Hippocampal formation (tissue), 2 donors: ENCODE data around the gene ZNF83.
"Not testable (repeated sequence)": the region's sequence is repeated elsewhere in the genome, so short reads cannot be mapped to it uniquely, and the experiment has no call there.

ENCODE experiments used
- DNase-seq, 2 donors: peaks; one replicate each; lab custom pipeline; 2025; lab: John Stamatoyannopoulos, UW

The ZNF83 gene

GRCh38 chr19:52639996-52640395, 1.8 kb upstream of the ZNF83 start:
- DNase-seq, result no peak

- DNase-seq, result no peak
Observed at GRCh38 chr19:52638601-52639000, 446 bp upstream of the ZNF83 start.

- DNase-seq, result no peak
Observed at GRCh38 chr19:52635786-52636570, 2.2 kb downstream of the ZNF83 start.

GRCh38 chr19:52627441-52627840, 10.7 kb downstream of the ZNF83 start:
- DNase-seq, result not testable (repeated sequence)

- no peak for DNase-seq
Observed at GRCh38 chr19:52626915-52627314, 11.2 kb downstream of the ZNF83 start.

- no peak for DNase-seq
Observed at GRCh38 chr19:52622261-52622660, 15.9 kb downstream of the ZNF83 start.

- no peak for DNase-seq
Observed at GRCh38 chr19:52621376-52621775, 16.8 kb downstream of the ZNF83 start.

GRCh38 chr19:52613299-52613906, 24.8 kb downstream of the ZNF83 start:
- DNase-seq, result no peak

- no peak for DNase-seq
Observed at GRCh38 chr19:52603558-52604207, 34.5 kb downstream of the ZNF83 start.

- no peak for DNase-seq
Observed at GRCh38 chr19:52602941-52603340, 35.2 kb downstream of the ZNF83 start.

GRCh38 chr19:52601974-52602366, 36.2 kb downstream of the ZNF83 start:
- peak in 1 of 2 donors; percentile 4 for DNase-seq

GRCh38 chr19:52601025-52601973, 36.9 kb downstream of the ZNF83 start:
- DNase-seq, result peak; percentile 35 to 77

GRCh38 chr19:52600639-52601024, 37.5 kb downstream of the ZNF83 start:
- DNase-seq, result no peak

GRCh38 chr19:52599241-52599640, 38.9 kb downstream of the ZNF83 start:
- DNase-seq, result no peak

GRCh38 chr19:52593441-52593840, 44.7 kb downstream of the ZNF83 start:
- DNase-seq, result not testable (repeated sequence)

- no peak for DNase-seq
Observed at GRCh38 chr19:52592301-52592700, 45.9 kb downstream of the ZNF83 start.

GRCh38 chr19:52590728-52591127, 47.4 kb downstream of the ZNF83 start:
- no peak for DNase-seq

- no peak for DNase-seq
Observed at GRCh38 chr19:52585604-52586003, 52.6 kb downstream of the ZNF83 start.

- DNase-seq, result no peak
Observed at GRCh38 chr19:52584736-52585440, 53.3 kb downstream of the ZNF83 start.

- peak; percentile 90 to 93 for DNase-seq
Observed at GRCh38 chr19:52570000-52570861, 67.9 kb downstream of the ZNF83 start, which contains the start of gene ZNF701. Gene ZNF701, plus strand, starts transcription at chr19:52570287. Its CDS starts 3,861 bp downstream, at chr19:52574148.
